ENCODE results near the gene FSIP1.

FSIP1 gene

DNA sequence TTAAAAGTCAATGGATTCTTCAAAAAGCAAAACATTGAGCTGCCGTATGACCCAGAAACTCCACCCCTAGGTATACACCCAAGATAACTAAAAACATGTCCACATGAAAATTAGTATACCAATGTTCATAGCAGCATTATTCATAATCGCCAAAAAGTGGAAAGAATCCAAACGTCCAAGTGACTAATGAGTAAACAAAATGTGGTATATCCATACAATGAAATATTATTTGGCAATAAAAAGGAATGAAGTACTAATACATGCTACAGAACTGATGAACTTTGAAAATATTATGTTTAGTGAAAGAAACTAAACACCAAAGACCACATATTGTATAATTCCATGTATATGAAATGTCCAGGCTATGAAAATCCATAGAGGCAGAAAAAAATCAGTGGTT is 123.9 kb downstream of the FSIP1 start:
- in situ Hi-C loops (cut with MboI; ENCODE audit: low sequenced_read_pairs), result no loop called here

DNA sequence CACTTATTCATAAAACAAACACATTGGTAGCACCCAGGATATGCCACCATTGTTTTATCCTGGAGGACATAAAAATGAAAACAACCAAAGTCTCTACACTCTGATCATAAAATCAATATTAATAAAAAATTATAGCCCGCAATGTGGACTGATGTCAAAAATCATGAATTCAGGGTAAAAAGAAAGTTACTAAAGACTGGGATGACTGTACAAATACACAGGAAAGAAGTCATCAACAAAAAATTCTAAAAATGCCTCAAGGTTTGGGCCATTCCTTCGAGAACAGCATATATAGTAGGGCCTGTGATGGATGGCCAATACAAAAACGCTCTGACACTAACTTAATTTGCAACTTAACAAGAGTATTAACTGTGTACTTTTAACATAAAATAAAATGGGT is 125.0 kb downstream of the FSIP1 start:
- in situ Hi-C loops (cut with MboI; ENCODE audit: low sequenced_read_pairs), result no loop called here

DNA sequence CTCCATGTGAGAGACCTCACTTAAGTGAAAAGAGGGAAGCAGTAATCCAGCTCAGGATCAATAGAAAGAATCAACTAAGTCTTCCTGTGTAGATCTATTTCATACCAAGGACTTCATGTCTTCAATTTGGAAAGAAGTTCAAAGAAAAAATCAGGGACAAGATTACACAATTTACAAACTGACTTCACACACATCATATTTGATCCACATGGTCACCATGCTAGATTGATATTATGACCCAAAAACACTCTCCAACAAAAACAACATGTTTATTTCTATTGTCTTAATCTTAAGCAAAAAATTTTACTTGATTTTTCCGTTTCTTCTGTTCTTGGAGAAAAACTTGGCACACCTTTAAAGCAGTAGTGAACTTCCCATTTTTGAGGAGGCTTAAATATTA is 125.5 kb downstream of the FSIP1 start:
- in situ Hi-C loops (cut with MboI; ENCODE audit: low sequenced_read_pairs), result no loop called here

DNA sequence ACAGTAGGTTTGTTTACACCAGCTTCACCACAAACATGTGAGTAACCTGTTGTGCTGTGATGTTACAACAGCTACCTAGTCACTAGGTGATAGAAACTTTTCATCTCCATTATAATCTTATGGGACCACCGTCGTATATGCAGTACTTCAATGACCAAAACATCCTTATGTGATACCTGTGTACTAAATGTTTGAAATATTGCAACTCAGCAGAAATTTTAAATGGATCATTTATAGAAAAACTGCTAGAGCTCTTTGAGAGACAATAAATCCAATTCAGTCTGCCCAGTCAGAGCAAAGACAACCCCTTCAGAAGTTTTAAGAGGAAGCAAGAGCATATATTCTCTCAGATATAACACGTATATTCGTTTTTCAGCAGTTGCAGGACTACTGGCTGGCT is 128.3 kb downstream of the FSIP1 start:
- in situ Hi-C loops (cut with MboI; ENCODE audit: low sequenced_read_pairs), result no loop called here

DNA sequence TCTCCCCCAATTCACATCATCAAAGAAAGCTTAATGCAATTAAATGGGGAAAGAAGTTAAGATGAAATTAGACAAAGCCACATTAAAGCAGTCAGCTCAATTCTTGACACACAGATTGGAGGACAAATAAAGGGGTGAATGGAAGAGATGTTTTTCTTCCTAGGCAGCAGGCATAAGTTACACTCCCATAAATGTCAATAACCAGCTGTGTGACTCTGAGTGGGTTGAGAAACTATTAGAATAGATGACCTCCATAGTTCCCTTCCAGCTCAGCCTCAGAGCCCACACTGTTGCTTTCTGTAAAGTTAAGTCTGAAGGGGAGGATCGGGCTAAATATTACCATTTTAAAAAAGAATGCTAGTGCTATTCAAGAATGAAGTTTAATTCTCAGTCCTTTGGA is 130.8 kb downstream of the FSIP1 start:
- in situ Hi-C loops (cut with MboI; ENCODE audit: low sequenced_read_pairs), result no loop called here

DNA sequence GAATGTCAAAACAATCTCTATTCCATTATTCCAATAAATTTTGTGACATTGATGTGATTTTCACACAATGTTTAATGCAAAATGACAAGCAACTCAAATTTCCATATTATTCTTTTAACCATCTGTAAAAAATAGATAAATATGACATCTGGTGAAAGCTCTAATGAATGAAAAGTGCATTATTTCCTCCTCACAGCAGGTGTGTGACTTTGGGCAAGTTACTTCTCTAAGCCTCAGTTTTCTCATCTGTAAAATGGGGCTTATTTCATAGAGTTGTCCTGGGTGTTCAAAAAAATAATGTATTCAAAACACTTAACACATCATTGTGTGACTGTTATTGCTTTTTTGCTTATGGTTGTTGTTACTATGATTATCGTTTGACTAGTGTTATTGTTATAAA is 131.3 kb downstream of the FSIP1 start:
- in situ Hi-C loops (cut with MboI; ENCODE audit: low sequenced_read_pairs), result no loop called here

DNA sequence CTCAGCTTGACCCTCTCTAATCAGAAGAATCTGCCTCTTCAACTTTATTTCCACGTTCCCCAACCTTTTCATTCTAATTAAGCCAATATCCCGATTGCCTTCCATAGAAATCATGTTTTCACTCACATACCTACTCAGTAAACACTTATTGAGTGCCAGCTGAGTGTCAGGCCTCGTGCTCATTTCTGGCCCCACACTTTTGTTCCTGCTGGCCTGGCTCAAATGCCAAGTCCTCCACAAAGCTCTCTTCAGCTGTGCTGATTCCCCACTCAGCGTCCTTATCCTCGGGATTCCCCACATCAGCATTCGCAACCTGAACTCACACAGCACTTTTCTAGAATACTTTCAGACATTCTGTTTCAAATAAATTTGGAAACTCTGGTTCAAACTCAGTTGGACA is 132.9 kb downstream of the FSIP1 start:
- in situ Hi-C loops (cut with MboI; ENCODE audit: low sequenced_read_pairs), result no loop called here

DNA sequence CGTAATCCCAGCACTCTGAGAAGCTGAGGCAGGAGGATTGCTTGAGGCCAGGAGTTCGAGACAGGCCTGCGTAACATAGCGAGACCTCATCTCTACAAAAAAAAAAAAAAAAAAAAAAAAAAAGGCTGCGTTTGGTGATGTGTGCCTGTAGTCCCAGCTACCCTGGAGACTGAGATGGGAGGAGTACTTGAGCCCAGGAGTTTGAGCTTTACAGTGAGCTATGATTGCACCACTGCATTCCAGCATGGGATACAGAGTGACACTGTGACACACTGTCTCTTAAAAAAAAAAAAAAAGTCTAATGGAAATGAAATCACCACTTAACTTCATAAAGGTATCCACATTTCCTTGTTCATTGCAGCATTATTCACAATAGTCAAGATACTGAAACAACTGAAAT is 136.2 kb downstream of the FSIP1 start:
- in situ Hi-C loops (cut with MboI; ENCODE audit: low sequenced_read_pairs), result no loop called here

DNA sequence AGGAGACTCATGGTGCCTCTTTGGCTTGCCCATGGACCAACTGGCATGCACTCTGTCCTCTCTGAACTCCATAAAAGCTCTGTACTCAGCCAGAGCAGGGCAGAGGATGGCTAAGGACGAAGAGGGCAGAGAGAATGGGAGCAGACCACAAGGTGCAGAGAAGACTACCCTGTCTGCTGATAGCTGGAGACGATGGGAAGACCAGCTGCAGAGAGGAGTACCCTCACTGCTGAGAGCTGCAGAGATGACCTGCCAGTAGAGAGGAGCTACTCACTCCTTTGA is 136.7 kb downstream of the FSIP1 start:
- in situ Hi-C loops (cut with MboI; ENCODE audit: low sequenced_read_pairs), result no loop called here

DNA sequence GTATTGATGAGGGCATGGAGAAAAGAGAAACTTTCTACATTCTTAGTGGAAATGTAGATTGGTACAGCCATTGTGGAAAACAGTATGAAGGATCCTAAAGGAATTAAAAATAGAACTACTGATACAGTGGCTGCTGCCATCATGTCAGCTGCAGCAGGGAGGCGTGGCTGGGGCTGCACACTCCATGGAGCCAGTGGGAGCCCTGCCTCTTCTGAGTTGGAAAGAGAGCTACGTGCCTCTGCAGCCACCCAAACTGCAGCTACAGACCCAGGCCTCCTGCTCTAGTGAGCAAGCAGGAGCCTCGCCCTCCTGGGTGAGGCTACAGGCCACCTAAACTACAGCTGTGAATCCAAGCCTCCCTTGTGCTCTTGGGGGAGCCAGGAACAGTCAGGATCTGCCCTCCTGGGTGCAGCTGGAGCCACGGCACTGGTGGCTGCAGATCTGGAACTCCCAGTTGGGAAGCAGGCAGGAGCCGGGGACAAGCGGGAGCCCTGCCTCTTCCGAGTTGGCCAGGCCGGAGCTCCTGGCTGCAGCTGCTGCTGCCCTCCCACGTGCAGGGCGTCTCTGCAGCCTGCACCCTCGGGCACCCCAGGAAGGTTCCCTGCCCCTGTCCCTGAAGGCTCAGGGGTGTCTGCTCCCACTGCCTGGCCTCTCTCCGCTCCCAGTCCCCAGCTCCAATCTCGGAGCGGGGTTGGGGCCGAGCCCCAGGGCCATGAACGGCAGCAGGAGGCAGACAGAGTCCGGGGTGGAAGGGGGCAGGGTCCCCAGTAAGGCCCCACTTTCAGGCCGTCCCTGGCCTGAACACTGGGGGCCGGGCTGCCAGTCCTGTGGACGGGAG is 137.3 kb downstream of the FSIP1 start:
- in situ Hi-C loops (cut with MboI; ENCODE audit: low sequenced_read_pairs), result no loop called here

DNA sequence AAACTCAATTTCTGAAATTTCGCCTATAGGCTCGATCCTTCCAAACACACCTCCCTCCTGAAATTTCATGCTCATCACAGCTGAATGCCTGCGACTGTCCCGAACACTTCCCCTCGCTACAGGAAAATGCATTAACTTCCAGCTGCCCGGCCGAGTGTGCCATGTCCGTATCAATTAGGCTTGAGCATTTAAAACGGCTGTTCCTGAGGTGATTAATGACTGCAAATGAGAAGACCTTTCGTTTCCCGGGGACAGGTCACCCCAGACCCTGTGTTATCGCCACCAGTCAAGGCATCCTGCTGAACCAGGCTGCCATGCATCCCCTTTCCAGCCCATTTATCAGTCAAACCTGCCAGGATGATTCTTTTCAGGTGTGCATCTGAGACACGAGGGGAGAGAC is 138.5 kb downstream of the FSIP1 start:
- in situ Hi-C loops (cut with MboI; ENCODE audit: low sequenced_read_pairs), result no loop called here

DNA sequence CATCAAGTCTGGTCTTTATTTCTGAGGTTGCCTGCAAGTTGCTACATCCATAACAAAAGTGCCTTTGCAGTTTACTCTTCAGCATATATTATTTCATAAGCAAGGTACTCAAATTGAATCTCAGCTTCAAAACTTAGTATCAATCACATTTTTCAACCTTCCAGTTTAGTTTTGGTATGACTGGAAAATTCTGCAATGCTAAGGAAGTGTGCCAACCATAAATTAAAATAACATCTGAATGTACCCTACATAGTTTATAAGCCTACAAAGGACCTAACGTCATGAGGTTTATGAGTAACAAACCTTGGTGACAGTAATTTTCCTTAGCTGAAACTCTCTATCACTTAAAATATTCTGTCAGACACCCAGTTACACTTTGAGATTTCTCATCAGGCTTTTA is 138.9 kb downstream of the FSIP1 start:
- in situ Hi-C loops (cut with MboI; ENCODE audit: low sequenced_read_pairs), result no loop called here

DNA sequence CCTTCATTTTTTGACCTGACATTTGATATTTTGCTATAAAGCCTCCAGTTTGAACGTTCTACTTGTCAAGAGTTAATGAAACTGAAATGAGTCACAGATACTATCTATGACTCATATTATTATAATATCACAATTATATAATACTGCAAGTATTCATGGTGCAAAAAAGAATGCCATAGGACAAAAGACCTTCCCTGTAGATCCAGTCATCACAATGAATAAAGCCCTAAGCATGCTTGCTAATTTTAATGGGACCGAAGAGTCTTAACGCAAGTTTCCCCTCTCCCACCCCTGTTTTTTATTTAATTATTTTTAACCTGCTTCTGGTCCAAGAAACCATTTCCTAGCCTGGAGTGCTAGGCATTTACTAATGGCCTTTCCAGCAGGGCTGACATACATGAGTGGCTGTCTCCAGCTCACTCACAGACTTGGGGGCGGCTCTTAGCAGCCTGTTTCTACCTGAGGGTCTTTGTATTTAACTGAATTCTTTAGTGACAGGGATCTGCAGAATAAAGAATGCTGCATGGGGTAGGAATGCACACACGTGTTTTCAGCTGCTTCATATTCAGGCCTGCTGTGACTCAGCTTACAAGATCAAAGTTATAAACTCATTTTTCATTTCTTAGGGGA is 140.5 kb downstream of the FSIP1 start:
- in situ Hi-C loops (cut with MboI; ENCODE audit: low sequenced_read_pairs), result no loop called here

DNA sequence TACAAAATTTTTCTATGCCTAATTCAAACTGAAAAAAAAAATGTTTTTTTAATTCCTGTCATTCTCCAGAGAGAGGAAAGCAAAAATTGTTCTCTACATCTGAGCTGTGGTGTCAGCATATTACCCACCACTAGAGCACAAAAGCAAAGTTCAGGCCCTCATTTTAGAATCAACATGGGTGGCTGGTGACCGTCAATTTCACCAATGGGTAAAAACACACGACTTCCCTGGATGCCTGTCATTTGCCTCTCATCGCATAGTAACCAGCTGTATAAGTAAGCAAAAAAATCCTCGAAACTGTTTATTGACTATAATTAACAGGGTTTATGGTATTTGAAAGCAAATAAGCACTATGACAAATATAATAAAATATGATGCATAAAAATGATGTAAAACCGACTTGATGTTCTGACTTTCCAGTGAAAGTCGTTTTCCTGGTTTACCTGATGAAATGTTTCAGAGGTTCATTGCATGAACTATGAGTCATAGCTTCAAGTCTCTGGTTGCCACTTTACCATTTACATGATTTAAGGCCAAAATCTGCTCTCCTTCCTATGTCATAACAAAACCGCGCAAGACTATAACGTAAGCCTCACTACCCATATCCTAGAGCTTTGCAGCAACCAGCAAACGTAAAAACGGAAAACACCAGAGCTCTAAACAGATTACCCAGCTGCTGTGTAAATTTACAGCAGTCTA is 141.3 kb downstream of the FSIP1 start:
- in situ Hi-C loops (cut with MboI; ENCODE audit: low sequenced_read_pairs), result no loop called here

DNA sequence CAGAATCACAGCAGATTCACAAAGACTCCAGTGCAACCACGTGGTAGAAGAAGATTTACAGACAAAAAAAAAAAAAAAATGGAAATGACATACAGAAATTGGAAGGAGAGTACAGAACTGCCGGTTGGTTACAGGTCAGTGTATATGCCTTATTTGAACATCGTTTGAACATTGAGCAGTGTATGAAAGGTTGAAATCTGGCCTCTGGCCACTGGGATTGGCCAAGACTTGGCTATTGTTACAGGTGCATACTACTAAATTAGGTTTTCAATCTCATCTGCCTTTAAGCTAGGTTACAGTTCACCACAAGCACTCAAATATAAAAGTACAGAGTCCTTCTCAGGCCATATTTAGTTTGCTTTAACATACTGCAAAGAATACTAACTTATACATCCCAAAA is 142.0 kb downstream of the FSIP1 start:
- in situ Hi-C loops (cut with MboI; ENCODE audit: low sequenced_read_pairs), result no loop called here

DNA sequence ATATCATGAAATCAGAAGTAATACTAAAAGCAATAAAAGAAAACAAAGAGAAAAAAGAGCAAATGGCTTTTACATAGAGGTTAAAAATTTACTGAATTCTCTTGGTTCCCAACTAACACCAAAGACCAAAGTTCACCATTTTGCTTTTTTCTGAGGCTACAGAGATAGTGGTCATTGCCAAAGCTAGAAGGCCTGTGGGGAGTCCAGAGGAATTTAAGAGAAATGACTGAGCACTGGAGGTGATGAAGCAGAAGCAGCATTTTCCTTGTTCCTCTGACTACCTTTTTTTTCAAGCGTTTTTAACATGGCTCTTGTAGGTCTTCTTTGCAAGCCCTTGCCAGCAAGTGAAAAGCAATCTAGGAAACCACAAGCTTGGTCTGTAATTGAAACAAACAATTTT is 143.6 kb downstream of the FSIP1 start:
- in situ Hi-C loops (cut with MboI; ENCODE audit: low sequenced_read_pairs), result no loop called here

DNA sequence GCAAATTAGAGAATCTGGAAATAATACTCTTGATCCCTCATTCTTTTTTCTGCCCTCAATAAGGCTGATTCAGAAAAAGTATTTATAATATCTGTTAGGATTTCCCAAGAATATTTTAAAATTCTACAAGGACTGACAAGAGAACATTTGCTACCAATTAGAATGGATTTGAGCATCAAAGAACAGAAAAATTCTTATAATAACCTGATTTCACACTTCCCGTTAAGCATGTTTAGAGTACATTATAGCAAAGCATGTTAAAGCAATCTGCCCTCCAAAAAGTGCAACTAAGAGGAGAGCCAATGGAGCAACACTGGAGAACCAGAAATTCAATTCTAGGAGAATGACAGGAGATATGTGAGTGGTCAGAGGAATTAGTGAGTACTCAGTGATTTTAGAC is 144.6 kb downstream of the FSIP1 start:
- in situ Hi-C loops (cut with MboI; ENCODE audit: low sequenced_read_pairs), result no loop called here

DNA sequence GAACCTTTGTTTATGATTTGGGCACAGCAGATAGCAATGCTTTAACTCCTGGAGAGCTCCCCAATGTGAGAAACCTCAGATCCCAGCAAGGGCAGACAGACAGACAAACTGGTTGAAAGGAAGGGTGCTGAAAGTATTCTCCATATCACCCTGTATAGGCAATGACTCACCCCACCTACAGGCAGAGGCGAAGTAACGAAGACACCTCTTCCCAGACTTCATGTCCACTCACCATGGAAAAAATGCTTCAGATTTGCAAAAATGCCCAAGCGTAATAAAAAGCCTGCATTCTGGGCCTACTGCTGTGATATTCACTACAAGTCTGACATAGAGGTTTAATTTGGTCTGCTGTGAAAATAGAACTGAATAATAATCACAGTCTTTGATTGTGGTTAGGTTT is 151.3 kb downstream of the FSIP1 start:
- in situ Hi-C loops (cut with MboI; ENCODE audit: low sequenced_read_pairs), result no loop called here

DNA sequence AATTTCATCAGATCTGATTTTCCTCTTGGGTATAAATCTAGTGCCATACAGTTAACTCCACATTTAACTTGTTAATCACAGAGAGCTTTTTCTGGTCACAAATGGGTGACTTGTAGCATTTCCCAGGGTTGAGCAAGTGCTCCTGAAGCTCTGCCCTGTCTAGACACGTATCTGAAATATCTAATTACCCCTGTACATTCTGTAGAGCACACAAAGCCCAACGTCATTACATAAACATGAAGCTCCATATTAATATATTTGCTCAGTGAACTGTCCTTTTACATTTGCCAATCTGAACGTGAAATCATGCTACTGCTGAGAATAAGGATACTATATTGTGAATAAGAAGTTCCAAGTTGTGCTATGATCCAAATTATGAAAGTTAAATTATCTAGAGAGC is 152.7 kb downstream of the FSIP1 start:
- in situ Hi-C loops (cut with MboI; ENCODE audit: low sequenced_read_pairs), result no loop called here

DNA sequence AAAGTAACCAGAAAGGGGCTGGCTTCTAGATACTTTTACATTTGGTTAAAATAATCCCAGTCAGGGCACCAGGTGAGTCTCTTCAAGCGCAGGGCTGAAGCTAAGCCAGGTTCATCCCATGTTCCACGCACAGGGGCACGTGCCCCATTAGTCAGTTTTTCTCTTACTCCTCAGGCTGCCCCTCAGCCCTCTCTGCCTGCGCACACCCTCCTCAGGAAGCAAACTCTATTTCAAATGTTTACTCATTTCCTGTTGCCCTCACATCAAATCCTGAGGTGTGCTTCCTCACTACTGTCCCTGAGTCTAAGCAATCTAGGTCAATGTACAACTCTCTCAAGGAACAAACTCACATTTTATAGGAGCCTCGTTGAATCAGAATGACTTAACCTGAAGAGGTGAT is 153.3 kb downstream of the FSIP1 start:
- in situ Hi-C loops (cut with MboI; ENCODE audit: low sequenced_read_pairs), result no loop called here

DNA sequence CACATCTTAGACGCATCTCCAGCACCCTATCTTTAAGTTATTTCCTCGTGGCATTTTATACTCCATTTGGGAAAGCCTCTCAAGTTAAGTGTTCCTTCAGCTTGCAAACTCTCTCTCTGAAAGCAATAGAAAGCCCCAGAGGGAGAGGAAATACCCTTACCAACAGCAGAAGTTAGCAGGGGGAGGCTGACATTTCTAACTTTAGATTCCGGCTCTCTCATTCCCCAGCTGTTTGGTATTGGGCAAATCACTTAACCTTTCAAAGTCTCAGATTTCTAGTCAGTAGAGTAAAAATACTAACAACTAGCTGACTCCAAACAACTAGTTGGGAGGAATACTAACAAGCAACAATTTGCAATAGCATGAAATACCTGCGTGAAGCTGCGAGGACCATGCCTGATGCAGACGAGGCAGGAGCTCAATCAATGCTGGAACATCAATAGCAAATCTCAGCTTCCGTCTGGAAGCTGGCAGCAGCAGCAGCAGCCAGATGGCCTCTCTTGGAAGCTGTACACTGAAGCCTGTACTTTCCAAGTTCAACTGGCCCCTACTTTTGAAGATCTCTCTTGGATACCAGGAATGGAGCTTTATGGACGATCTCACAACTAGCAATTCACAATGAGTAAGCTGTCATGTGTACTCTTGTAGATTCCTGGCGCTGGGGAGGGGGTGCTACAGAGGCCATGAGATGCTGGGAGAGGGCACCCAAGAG is 153.9 kb downstream of the FSIP1 start:
- in situ Hi-C loops (cut with MboI; ENCODE audit: low sequenced_read_pairs), result no loop called here

DNA sequence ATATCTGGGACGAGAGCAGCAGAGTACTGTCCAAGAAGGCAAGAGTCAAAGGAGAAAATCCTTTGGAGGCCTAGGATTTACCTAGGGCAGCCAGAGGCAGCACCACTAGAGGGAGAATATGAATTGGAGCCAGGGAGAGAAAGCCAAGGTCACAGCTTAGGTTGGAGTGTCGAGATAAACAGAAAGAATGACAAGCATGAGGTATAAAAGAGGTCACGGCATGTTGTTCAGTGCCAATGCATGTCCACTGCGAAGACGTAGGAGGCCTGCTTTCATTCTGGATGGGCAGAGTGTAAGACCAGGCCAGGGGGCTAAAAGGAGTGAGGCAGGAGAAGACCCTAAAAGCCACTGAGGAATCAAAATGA is 154.5 kb downstream of the FSIP1 start:
- in situ Hi-C loops (cut with MboI; ENCODE audit: low sequenced_read_pairs), result no loop called here
